ENCODE results near the gene TMEM248.

Gene TMEM248

GRCh38 chr7:66921918-66922486 lies 977 bp downstream of the TMEM248 start:
- H3K4me3 ChIP-seq (replicated peaks in 1 of 2; ENCODE audit: low read depth in 2 of 2, low read length in 2 of 2): peak overlapping the region; percentile 89 to 96
- TF ChIP-seq CTCF (IDR thresholded peaks at IDR 0.05; ENCODE audit: low read depth, low read length): no peak
- DNase-seq (ENCODE audit: low read depth in 2 of 2): no peak

GRCh38 chr7:66925255-66925654 lies 4.2 kb downstream of the TMEM248 start:
- H3K4me3 ChIP-seq (replicated peaks in 1 of 2; ENCODE audit: low read depth in 2 of 2, low read length in 2 of 2): no peak overlapping the region
- DNase-seq (ENCODE audit: low read depth in 2 of 2): no peak
- no peak for TF ChIP-seq CTCF (IDR thresholded peaks at IDR 0.05; ENCODE audit: low read depth, low read length)

- no peak for DNase-seq (ENCODE audit: low read depth in 2 of 2)
- no peak overlapping the region for H3K4me3 ChIP-seq (replicated peaks in 1 of 2; ENCODE audit: low read depth in 2 of 2, low read length in 2 of 2)
- TF ChIP-seq CTCF (IDR thresholded peaks at IDR 0.05; ENCODE audit: low read depth, low read length): no peak
Measured at GRCh38 chr7:66927348-66927948, 6.4 kb downstream of the TMEM248 start.

- TF ChIP-seq CTCF (IDR thresholded peaks at IDR 0.05; ENCODE audit: low read depth, low read length): no peak
- DNase-seq (ENCODE audit: low read depth in 2 of 2): peak; percentile 14 to 43
- no peak overlapping the region for H3K4me3 ChIP-seq (replicated peaks in 1 of 2; ENCODE audit: low read depth in 2 of 2, low read length in 2 of 2)
Measured at GRCh38 chr7:66928388-66928787, 7.4 kb downstream of the TMEM248 start.

GRCh38 chr7:66929165-66929564 lies 8.1 kb downstream of the TMEM248 start:
- H3K4me3 ChIP-seq (replicated peaks in 1 of 2; ENCODE audit: low read depth in 2 of 2, low read length in 2 of 2): no peak overlapping the region
- no peak for TF ChIP-seq CTCF (IDR thresholded peaks at IDR 0.05; ENCODE audit: low read depth, low read length)
- DNase-seq (ENCODE audit: low read depth in 2 of 2): no peak

GRCh38 chr7:66929935-66930334 lies 8.9 kb downstream of the TMEM248 start:
- no peak overlapping the region for H3K4me3 ChIP-seq (replicated peaks in 1 of 2; ENCODE audit: low read depth in 2 of 2, low read length in 2 of 2)
- no peak for DNase-seq (ENCODE audit: low read depth in 2 of 2)
- no peak for TF ChIP-seq CTCF (IDR thresholded peaks at IDR 0.05; ENCODE audit: low read depth, low read length)

- no peak overlapping the region for H3K4me3 ChIP-seq (replicated peaks in 1 of 2; ENCODE audit: low read depth in 2 of 2, low read length in 2 of 2)
- no peak for TF ChIP-seq CTCF (IDR thresholded peaks at IDR 0.05; ENCODE audit: low read depth, low read length)
- DNase-seq (ENCODE audit: low read depth in 2 of 2): peak; percentile 9 to 28
Measured at GRCh38 chr7:66930341-66930740, 9.3 kb downstream of the TMEM248 start.
